HEK293 (cell line): ENCODE data around the gene CACNA1H.
"Not testable (repeated sequence)": the region's sequence is repeated elsewhere in the genome, so short reads cannot be mapped to it uniquely, and the experiment has no call there.

Experiments
- GLI2 ChIP-seq: fragments of 450-650 bp; formaldehyde crosslinking; IDR thresholded peaks from 2 replicates; pipeline ENCODE4; 2017; ENCODE audit warnings: missing biosample characterization, missing genetic modification characterization, low read depth, borderline replicate concordance
- KLF16 ChIP-seq: fragments of 450-650 bp; formaldehyde crosslinking; IDR thresholded peaks from 2 replicates; pipeline ENCODE4 v1.5.1; 2017; ENCODE audit warnings: missing biosample characterization, missing genetic modification characterization
- MZF1 ChIP-seq: fragments of 450-650 bp; formaldehyde crosslinking; IDR thresholded peaks from 2 replicates; pipeline ENCODE4 v1.5.1; 2017; ENCODE audit warnings: missing biosample characterization, missing genetic modification characterization, borderline replicate concordance
- REST ChIP-seq: fragments of 450-650 bp; formaldehyde crosslinking; IDR thresholded peaks from 2 replicates; pipeline ENCODE4 v1.5.1; 2016; ENCODE audit warnings: missing biosample characterization, missing genetic modification characterization
- SCRT2 ChIP-seq: fragments of 450-650 bp; formaldehyde crosslinking; IDR thresholded peaks from 2 replicates; pipeline ENCODE4 v1.5.1; 2016; ENCODE audit warnings: missing biosample characterization, missing genetic modification characterization
- TCF7L2 ChIP-seq: IDR thresholded peaks from 2 replicates; pipeline ENCODE4 v1.6.1; 2011; ENCODE audit warnings: low read depth, mild to moderate bottlenecking, inconsistent platforms, low read length, moderate library complexity, borderline replicate concordance
- YY1 ChIP-seq: fragments of 450-650 bp; formaldehyde crosslinking; IDR thresholded peaks from 2 replicates; pipeline ENCODE4 v1.5.1; 2018; ENCODE audit warnings: missing biosample characterization, missing genetic modification characterization
- ZEB2 ChIP-seq: fragments of 450-650 bp; formaldehyde crosslinking; IDR thresholded peaks from 2 replicates; pipeline ENCODE4 v1.5.1; 2016; ENCODE audit warnings: missing biosample characterization, missing genetic modification characterization
- ZNF133 ChIP-seq: fragments of 450-650 bp; formaldehyde crosslinking; IDR thresholded peaks from 2 replicates; pipeline ENCODE4 v1.5.1; 2016; ENCODE audit warnings: missing biosample characterization, missing genetic modification characterization
- ZNF146 ChIP-seq: fragments of 450-650 bp; formaldehyde crosslinking; IDR thresholded peaks from 2 replicates; pipeline ENCODE4 v1.5.1; 2016; ENCODE audit warnings: missing biosample characterization, missing genetic modification characterization
- ZNF274 ChIP-seq, 2 experiments: fragments of 200-500 bp in 1 of 2; fragments of 450-650 bp in 1 of 2; sonication (Bioruptor generic) in 1 of 2; formaldehyde crosslinking in 1 of 2; IDR thresholded peaks; 2 replicates each; pipeline versions ENCODE4 v1.5.1 to v1.6.1; 2014 to 2016; ENCODE audit warnings: borderline replicate concordance in 1 of 2, inconsistent platforms in 1 of 2, low read length in 1 of 2, missing biosample characterization in 1 of 2, missing genetic modification characterization in 1 of 2
- TF ChIP-seq, protein P1 (sequence below): sonication (generic); formaldehyde crosslinking; IDR thresholded peaks from 2 replicates; pipeline ENCODE4 v1.8.1; 2022; ENCODE audit warnings: mild to moderate bottlenecking, moderate library complexity, missing genetic modification reagents
- TF ChIP-seq, protein P2 (sequence below): fragments of 450-650 bp; formaldehyde crosslinking; IDR thresholded peaks from 2 replicates; pipeline ENCODE4 v1.5.1; 2016; ENCODE audit warnings: missing biosample characterization, missing genetic modification characterization
- TF ChIP-seq, protein P3 (sequence below): fragments of 450-650 bp; formaldehyde crosslinking; IDR thresholded peaks from 2 replicates; pipeline ENCODE4 v1.5.1; 2017; ENCODE audit warnings: missing biosample characterization, missing genetic modification characterization

- TF ChIP-seq, protein P1, sequence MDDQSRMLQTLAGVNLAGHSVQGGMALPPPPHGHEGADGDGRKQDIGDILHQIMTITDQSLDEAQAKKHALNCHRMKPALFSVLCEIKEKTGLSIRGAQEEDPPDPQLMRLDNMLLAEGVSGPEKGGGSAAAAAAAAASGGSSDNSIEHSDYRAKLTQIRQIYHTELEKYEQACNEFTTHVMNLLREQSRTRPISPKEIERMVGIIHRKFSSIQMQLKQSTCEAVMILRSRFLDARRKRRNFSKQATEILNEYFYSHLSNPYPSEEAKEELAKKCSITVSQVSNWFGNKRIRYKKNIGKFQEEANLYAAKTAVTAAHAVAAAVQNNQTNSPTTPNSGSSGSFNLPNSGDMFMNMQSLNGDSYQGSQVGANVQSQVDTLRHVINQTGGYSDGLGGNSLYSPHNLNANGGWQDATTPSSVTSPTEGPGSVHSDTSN (CRISPR knock-in tag), result not testable (repeated sequence)
- TF ChIP-seq, protein P2, sequence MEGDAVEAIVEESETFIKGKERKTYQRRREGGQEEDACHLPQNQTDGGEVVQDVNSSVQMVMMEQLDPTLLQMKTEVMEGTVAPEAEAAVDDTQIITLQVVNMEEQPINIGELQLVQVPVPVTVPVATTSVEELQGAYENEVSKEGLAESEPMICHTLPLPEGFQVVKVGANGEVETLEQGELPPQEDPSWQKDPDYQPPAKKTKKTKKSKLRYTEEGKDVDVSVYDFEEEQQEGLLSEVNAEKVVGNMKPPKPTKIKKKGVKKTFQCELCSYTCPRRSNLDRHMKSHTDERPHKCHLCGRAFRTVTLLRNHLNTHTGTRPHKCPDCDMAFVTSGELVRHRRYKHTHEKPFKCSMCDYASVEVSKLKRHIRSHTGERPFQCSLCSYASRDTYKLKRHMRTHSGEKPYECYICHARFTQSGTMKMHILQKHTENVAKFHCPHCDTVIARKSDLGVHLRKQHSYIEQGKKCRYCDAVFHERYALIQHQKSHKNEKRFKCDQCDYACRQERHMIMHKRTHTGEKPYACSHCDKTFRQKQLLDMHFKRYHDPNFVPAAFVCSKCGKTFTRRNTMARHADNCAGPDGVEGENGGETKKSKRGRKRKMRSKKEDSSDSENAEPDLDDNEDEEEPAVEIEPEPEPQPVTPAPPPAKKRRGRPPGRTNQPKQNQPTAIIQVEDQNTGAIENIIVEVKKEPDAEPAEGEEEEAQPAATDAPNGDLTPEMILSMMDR (tag by site-specific recombination), result not testable (repeated sequence)
- TF ChIP-seq MZF1 (tag by site-specific recombination); ZNF146; ZEB2 (tag by site-specific recombination); ZNF274 (IDR thresholded peaks at IDR 0.05; ENCODE audit: low read length); ZNF274 (tag by site-specific recombination; IDR thresholded peaks at IDR 0.05; ENCODE audit: borderline replicate concordance); ZNF133 (tag by site-specific recombination); TCF7L2; SCRT2 (tag by site-specific recombination); REST (tag by site-specific recombination); GLI2; KLF16 (tag by site-specific recombination); YY1 (tag by site-specific recombination): not testable (repeated sequence)
- TF ChIP-seq, protein P3, sequence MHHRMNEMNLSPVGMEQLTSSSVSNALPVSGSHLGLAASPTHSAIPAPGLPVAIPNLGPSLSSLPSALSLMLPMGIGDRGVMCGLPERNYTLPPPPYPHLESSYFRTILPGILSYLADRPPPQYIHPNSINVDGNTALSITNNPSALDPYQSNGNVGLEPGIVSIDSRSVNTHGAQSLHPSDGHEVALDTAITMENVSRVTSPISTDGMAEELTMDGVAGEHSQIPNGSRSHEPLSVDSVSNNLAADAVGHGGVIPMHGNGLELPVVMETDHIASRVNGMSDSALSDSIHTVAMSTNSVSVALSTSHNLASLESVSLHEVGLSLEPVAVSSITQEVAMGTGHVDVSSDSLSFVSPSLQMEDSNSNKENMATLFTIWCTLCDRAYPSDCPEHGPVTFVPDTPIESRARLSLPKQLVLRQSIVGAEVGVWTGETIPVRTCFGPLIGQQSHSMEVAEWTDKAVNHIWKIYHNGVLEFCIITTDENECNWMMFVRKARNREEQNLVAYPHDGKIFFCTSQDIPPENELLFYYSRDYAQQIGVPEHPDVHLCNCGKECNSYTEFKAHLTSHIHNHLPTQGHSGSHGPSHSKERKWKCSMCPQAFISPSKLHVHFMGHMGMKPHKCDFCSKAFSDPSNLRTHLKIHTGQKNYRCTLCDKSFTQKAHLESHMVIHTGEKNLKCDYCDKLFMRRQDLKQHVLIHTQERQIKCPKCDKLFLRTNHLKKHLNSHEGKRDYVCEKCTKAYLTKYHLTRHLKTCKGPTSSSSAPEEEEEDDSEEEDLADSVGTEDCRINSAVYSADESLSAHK (tag by site-specific recombination), result not testable (repeated sequence)
Measured at GRCh38 chr16:1229476-1229875, 76.6 kb downstream of the CACNA1H start.
